Left cardiac atrium (tissue), 4 donors: ENCODE measurements around the gene SEC16A. TPM values are rescaled to one million over a fixed set of nuclear protein-coding genes. Genes with fewer than 3 reads are reported as not detected.

Experiments used
- ATAC-seq, 2 donors: fragments of 200-7000 bp; cut with Tn5 transposase; one replicate each; pipeline ENCODE4 v1.9.1; 2020; ENCODE audit warnings: mild to moderate bottlenecking in 2 of 2, moderate library complexity in 2 of 2
- DNase-seq: peaks from one replicate; pipeline ENCODE4 v3.0.0-alpha.2; 2020
- intact Hi-C, 2 donors: fragments of 100-400 bp; cut with DNase I; formaldehyde crosslinking; loops; one replicate each; pipeline versions ENCODE4 v1.14.1 to v1.15.1; 2022 to 2023
- total RNA-seq, 2 donors: library from RNA; stranded (reverse); fragmentation: NEBNext Ultra II Directional; extraction: Animal tissue kit (Norgen Biotek cat#: 25700); gene quantifications; one replicate each; pipeline ENCODE4 v1.2.1, GENCODE V29; 2021
- donor health status: DM: no; HTN: yes; CAD: no.
- donor health status: DM: no; HTN: yes; CAD: no; lungs with severe emphysema.
- donor health status: DM: yes; HTN: yes; CAD: no.
- donor health status: Dilated cardiomyopathy.

Gene SEC16A
- total RNA-seq, 2 donors from 2014 or later: 27.4 to 40.8 TPM

DNA sequence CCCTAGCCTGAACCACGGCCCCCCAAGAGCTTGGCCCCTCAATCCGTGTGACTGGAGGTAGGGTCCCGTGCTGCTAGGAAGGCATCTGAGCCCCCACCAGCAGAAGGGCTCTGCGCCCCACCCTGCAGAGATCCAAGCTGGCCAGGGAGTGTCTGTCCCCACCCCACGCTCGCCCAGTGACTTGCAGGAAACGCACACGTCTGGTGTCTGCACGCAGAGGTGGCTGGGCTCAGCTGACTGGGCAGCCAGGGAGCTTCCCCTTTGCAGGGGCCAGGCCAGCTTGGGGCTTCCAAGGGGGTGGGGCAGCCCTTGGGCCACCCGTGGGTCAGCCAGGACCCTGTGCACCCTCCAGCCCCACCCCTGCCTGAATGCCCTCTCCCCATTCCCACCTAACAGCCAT, 38.7 kb upstream of the SEC16A start:
- intact Hi-C loops: no loop called here
- peak in 1 of 2 donors; percentile 34 for ATAC-seq
- DNase-seq: peak; percentile 71

DNA sequence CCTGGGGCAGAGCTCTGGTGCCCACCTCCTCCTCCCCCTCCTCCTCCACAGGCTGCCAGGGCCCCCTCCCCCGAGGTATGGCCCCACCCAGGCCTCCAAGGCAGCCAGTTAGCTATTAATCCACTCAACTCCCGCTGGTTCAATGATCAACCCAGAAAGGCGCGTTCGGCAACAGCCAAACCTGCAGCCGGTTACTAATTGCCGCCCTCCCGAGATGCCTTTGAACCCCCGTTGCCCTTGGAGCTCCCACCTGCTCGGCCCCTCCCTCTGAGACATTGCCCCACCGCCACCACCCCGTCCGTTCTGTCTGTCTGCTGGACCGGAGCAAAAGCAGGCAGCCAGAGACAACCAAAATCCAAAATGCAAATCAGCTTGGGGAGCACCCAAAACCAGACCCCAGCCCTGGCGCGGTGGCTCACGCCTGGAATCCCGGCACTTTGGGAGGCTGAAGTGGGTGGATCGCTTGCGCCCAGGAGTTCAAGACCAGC, 37.3 kb upstream of the SEC16A start:
- intact Hi-C loops: no loop called here
- no peak for ATAC-seq
- no peak for DNase-seq

DNA sequence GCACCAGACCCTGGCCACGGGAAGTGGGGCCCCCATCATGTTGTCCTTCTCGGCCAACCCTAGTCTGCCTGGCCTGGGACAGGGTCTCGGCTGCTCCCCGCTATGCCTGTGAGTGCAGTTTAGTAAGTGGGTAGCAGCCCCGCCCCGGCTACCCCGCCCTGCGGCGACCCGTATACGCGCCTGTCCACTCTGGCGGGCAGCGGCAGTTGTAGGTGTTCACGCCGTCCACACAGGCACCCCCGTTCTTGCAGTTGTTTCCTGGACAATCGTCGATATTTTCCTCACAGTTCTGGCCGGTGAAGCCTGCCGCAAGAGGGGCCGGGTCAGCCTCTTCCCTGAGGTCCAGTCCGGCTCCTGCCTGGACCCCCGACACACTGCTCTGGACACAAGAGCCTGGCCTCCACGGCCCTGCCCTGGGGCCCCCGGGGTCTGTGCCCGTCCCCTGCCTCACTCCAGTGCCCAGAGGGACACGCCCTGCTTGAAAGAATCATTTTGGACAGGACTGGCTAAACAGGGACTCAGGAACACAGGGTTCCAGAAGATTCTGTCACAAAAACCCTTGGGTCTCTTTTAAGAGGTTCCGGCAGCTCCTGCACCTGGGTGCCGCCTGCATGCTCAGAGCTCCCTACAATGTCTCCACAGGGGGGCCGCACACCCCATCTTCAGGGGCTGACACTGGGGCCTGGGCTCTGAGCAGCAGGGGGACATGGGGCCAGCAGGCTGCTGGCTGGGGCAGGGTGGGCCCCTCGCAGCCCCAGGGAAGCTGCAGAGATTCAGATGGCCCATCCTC, 36.6 kb upstream of the SEC16A start:
- no peak for ATAC-seq
- DNase-seq: no peak
- intact Hi-C loops: no loop called here

- intact Hi-C loops: no loop called here
- no peak for DNase-seq
- no peak for ATAC-seq
These were observed 35.8 kb upstream of the SEC16A start for GRCh38 chr9:136518623-136519022.

- ATAC-seq: no peak
- DNase-seq: no peak
- intact Hi-C loops: no loop called here
These were observed 35.1 kb upstream of the SEC16A start for GRCh38 chr9:136517950-136518349.

GRCh38 chr9:136517012-136517743, 34.3 kb upstream of the SEC16A start:
- ATAC-seq: no peak
- no peak for DNase-seq
- intact Hi-C loops: no loop called here

- DNase-seq: no peak
- intact Hi-C loops: no loop called here
- no peak for ATAC-seq
These were observed 33.4 kb upstream of the SEC16A start for GRCh38 chr9:136516191-136516654.

DNA sequence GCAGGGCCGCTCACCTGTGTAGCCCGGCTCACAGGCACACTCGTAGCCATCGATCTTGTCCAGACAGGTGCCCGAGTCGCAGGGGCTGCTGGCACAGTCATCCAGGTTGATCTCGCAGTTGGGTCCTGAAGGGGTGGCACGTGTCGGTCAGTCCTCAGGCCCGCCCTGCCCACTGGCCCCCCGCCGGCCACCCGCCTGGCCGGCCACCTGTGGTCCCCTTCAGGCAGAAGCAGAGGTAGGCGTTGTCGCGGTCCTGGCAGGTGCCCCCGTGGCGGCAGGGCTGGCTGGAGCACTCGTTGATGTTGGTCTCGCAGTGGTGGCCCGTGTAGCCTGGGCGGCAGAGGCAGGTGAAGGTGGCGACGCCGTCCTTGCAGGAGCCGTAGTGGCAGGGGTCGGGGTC, 32.4 kb upstream of the SEC16A start:
- intact Hi-C loops: no loop called here
- DNase-seq (no peak), ATAC-seq (no peak)

- intact Hi-C loops: no loop called here
- DNase-seq (no peak), ATAC-seq (no peak)
These were observed 31.3 kb upstream of the SEC16A start for GRCh38 chr9:136514022-136514714.

DNA sequence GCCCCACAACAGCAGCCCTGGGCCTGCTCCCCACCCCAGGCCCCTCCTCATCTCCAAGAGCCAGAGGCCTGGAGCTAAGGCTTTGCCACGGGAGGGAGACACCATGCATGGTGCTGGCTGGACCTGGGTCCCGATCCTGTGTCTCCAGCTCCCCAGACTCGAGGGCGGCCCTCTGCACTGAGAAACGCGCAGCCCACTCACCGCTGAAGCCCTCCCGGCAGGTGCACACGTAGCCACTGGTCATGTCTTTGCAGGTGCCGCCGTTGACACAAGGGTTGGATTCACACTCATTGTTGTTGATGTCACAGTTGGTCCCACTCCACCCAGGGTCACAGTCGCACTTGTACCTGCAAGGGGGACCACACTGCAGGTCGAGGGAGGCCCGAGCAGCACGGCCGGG, 30.4 kb upstream of the SEC16A start:
- DNase-seq: no peak
- intact Hi-C loops: no loop called here
- no peak for ATAC-seq

GRCh38 chr9:136512651-136513071, 29.8 kb upstream of the SEC16A start:
- ATAC-seq (peak; percentile 12 to 18), DNase-seq (peak; percentile 67)
- intact Hi-C loops: no loop called here

DNA sequence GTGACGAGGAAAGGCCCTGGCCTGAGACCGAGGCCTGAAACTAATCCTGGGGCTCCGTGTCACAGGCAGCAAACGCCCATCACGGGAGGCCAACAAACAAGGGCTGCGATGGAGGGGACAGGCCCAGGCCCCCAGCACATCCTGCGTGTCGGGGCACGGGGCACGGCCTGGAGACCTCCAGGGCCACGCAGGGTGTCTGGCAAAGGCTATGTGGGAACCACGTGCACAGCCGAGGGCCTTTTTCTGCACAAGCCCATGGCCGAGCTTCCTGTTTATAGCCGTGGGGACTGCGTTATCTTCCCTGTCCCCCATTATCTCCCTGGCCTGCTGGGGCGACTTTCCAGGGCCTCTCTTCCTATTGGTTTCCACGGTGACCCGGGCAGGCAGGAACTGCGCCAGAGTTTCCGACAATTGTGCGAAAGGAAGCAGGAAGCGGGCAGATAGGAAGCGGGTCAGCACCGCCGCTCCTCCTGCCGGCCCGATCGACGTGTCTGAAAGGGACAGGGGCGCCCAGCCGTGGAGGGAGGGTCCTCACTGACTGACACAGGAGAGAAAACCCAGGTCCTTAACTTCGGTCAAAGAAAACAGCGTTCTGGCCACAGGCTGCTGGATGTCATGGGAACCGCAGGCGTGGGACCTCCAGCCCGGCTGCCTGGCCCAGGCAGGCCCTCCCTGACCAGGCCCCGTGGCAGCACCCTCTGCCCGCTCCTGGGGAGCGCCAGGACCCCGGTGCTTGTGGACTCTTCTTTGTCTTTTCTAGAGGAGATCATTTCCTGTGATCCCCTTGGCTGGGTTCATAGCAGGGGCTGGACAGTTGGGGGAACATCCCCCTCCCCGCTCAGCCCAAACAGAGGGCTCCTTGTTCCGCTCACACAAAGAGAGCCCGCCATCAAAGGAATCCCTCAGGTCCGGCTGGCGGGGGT, 29.1 kb upstream of the SEC16A start:
- intact Hi-C loops: no loop called here
- ATAC-seq (peak; percentile 60 to 65), DNase-seq (peak; percentile 93)

GRCh38 chr9:136511144-136511669, 28.4 kb upstream of the SEC16A start:
- no peak for DNase-seq
- intact Hi-C loops: no loop called here

DNA sequence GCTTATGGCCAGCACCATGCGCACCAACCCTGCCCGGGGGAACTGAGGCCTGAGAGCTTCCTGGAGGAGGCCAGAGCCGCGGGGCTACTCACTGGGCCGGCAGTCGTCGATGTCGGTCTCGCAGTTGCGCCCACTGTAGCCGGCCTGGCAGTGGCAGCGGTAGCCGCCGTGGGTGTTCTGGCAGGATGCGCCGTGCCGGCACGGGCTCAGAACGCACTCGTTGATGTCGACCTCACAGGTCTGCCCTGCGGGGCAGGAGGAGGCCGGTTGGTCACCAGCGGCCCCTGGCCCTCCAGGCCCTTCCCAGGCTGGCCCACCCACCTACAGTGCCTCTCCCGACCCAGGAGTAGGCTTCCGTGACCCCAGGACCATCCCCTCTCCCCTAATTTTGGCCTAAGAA, 27.7 kb upstream of the SEC16A start:
- DNase-seq (no peak), ATAC-seq (no peak)
- intact Hi-C loops: no loop called here

More at GRCh38 chr9:136511144-136511669, 28.4 kb upstream of the SEC16A start:
- no peak for ATAC-seq

DNA sequence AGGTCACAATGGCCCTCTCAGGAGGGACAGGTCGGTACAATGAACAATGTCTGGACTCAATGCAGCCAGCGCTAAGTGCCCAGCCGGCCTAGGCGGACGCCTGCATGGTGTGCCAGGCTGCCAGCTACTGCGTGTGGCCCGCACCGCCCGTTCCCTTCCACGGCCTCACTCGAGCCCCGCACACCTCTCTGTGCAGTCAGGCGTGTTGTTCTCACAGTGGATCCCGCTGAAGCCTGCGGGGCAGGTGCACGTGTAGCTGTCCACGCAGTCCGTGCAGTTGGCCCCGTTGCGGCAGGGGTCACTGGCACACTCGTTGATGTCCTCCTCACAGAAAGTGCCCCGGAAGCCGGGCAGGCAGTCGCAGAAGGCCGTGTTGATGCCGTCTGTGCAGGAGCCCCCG, 26.7 kb upstream of the SEC16A start:
- ATAC-seq (no peak), DNase-seq (no peak)
- intact Hi-C loops: no loop called here

DNA sequence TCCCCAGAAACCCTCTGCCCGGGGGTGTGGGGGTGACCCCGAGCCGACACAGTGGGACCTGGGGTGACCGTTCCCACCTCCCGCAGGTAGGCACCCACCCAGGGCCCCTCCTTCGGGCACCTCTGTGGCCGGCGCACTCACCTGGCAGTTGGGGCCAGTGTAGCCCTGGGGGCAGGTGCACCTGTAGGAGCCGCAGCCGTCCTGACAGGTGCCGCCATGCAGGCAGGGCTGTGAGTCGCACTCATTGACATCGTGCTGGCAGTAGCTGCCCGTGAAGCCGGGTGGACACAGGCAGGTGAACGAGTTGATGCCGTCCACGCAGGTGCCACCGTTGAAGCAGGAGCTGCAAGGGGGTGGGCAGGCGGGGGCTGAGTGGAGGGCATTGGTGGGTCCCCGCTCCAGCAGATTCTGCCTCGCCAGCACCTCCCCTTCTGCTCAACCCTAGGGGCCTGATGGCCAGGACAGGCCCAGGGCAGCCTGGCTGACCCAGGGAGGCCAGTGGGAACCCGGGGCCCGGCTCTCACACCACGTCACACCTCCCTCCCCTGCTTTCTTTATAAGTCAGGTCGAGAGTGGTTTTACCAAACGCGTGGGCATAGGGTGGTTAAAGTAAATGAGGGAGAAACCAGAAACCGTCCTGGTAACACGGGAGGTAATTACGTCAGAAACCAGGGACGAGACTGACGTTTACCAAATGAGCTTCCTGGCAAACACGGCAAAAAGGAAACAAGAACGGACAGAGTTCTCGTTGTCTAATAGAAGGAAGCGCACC, 26.1 kb upstream of the SEC16A start:
- ATAC-seq: no peak
- DNase-seq: no peak
- intact Hi-C loops: no loop called here

GRCh38 chr9:136507992-136508375, 25.1 kb upstream of the SEC16A start:
- intact Hi-C loops: no loop called here
- ATAC-seq: no peak
- no peak for DNase-seq
